Measurements from ENCODE around the gene C19orf81. TPM values are rescaled to one million over a fixed set of nuclear protein-coding genes. Genes with fewer than 3 reads are reported as not detected.
"Not testable (repeated sequence)": the region's sequence is repeated elsewhere in the genome, so short reads cannot be mapped to it uniquely, and the experiment has no call there.

C19orf81 gene
- total and polyA plus RNA-seq, 5 donors from 2014 or later, result not detected

- Histone ChIP-seq H3K27me3 (ENCODE audit: control insufficient read depth, insufficient read depth, low read length) (no peaks in the 10 kb centered on the region), H3K27ac (ENCODE audit: insufficient read depth, low read length, poor library complexity, severe bottlenecking) (no peak overlapping the region), H3K4me1 (ENCODE audit: control insufficient read depth, insufficient read depth, low read length, poor library complexity, severe bottlenecking) (peaks cover 8% of the 10 kb centered on the region), H3K36me3 (ENCODE audit: control insufficient read depth, insufficient read depth, low read length) (no peaks in the 10 kb centered on the region), H3K9me3 (ENCODE audit: control insufficient read depth in 2 of 2, low read length in 2 of 2) (no peaks in the 10 kb centered on the region), H3K4me3 (ENCODE audit: low read depth, low read length) (no peak overlapping the region)
- peak overlapping the region in 1 of 4 donors; percentile 32 for H3K4me3 Mint-ChIP-seq
- H3K9me3 Mint-ChIP-seq, result peaks cover 0 to 16% (median 5%) of the 10 kb centered on the region in 7 donors
- peaks cover 0 to 16% (median 3%) of the 10 kb centered on the region in 4 donors for H3K4me1 Mint-ChIP-seq
- no peaks in the 10 kb centered on the region for H3K36me3 Mint-ChIP-seq
- ATAC-seq (ENCODE audit: low read depth in 2 of 2) (no peak), DNase-seq (no peak)
- no peak overlapping the region for H3K27ac Mint-ChIP-seq
- peaks cover 27% of the 10 kb centered on the region for H3K27me3 Mint-ChIP-seq
These were observed 41.9 kb upstream of the C19orf81 start for GRCh38 chr19:50607388-50607787.

- peaks cover 0 to 12% (median 5%) of the 10 kb centered on the region in 7 donors for H3K9me3 Mint-ChIP-seq
- Histone ChIP-seq H3K27ac (ENCODE audit: insufficient read depth, low read length, poor library complexity, severe bottlenecking) (no peak overlapping the region), H3K36me3 (ENCODE audit: control insufficient read depth, insufficient read depth, low read length) (no peaks in the 10 kb centered on the region), H3K4me1 (ENCODE audit: control insufficient read depth, insufficient read depth, low read length, poor library complexity, severe bottlenecking) (peaks cover 8% of the 10 kb centered on the region), H3K27me3 (ENCODE audit: control insufficient read depth, insufficient read depth, low read length) (no peaks in the 10 kb centered on the region), H3K9me3 (ENCODE audit: control insufficient read depth in 2 of 2, low read length in 2 of 2) (no peaks in the 10 kb centered on the region), H3K4me3 (ENCODE audit: low read depth, low read length) (no peak overlapping the region)
- peak overlapping the region in 3 of 4 donors; percentile 32 to 48 (median 39) for H3K4me3 Mint-ChIP-seq
- H3K36me3 Mint-ChIP-seq, result no peaks in the 10 kb centered on the region
- peak; percentile 36 to 71 (median 60) for DNase-seq
- no peak overlapping the region for H3K27ac Mint-ChIP-seq
- ATAC-seq (ENCODE audit: low read depth in 2 of 2), result peak; percentile 68 to 69
- peaks cover 27% of the 10 kb centered on the region for H3K27me3 Mint-ChIP-seq
- peaks cover 0 to 16% (median 3%) of the 10 kb centered on the region in 4 donors for H3K4me1 Mint-ChIP-seq
These were observed 41.1 kb upstream of the C19orf81 start for GRCh38 chr19:50607874-50608785.

GRCh38 chr19:50612504-50613404 is 36.5 kb upstream of the C19orf81 start:
- not testable (repeated sequence) for DNase-seq; H3K36me3 ChIP-seq (ENCODE audit: control insufficient read depth, insufficient read depth, low read length); H3K27ac ChIP-seq (ENCODE audit: insufficient read depth, low read length, poor library complexity, severe bottlenecking); ATAC-seq (ENCODE audit: low read depth in 2 of 2); H3K4me1 Mint-ChIP-seq; H3K4me3 Mint-ChIP-seq; H3K9me3 Mint-ChIP-seq; H3K4me1 ChIP-seq (ENCODE audit: control insufficient read depth, insufficient read depth, low read length, poor library complexity, severe bottlenecking); H3K27ac Mint-ChIP-seq; H3K4me3 ChIP-seq (ENCODE audit: low read depth, low read length); H3K36me3 Mint-ChIP-seq; H3K9me3 ChIP-seq (ENCODE audit: control insufficient read depth in 2 of 2, low read length in 2 of 2); H3K27me3 ChIP-seq (ENCODE audit: control insufficient read depth, insufficient read depth, low read length)
- peaks cover 12% of the 10 kb centered on the region for H3K27me3 Mint-ChIP-seq

- not testable (repeated sequence) for DNase-seq; H3K27ac Mint-ChIP-seq; H3K9me3 Mint-ChIP-seq; H3K27ac ChIP-seq (ENCODE audit: insufficient read depth, low read length, poor library complexity, severe bottlenecking); H3K36me3 Mint-ChIP-seq; H3K4me1 ChIP-seq (ENCODE audit: control insufficient read depth, insufficient read depth, low read length, poor library complexity, severe bottlenecking); H3K9me3 ChIP-seq (ENCODE audit: control insufficient read depth in 2 of 2, low read length in 2 of 2); ATAC-seq (ENCODE audit: low read depth in 2 of 2); H3K4me3 ChIP-seq (ENCODE audit: low read depth, low read length); H3K4me1 Mint-ChIP-seq; H3K27me3 Mint-ChIP-seq; H3K4me3 Mint-ChIP-seq; H3K27me3 ChIP-seq (ENCODE audit: control insufficient read depth, insufficient read depth, low read length); H3K36me3 ChIP-seq (ENCODE audit: control insufficient read depth, insufficient read depth, low read length)
These were observed 30.9 kb upstream of the C19orf81 start for GRCh38 chr19:50618379-50618778.

- H3K27me3 ChIP-seq (ENCODE audit: control insufficient read depth, insufficient read depth, low read length); H3K36me3 Mint-ChIP-seq; H3K4me1 Mint-ChIP-seq; DNase-seq; H3K9me3 ChIP-seq (ENCODE audit: control insufficient read depth in 2 of 2, low read length in 2 of 2); H3K36me3 ChIP-seq (ENCODE audit: control insufficient read depth, insufficient read depth, low read length); H3K27ac ChIP-seq (ENCODE audit: insufficient read depth, low read length, poor library complexity, severe bottlenecking); H3K27me3 Mint-ChIP-seq; ATAC-seq (ENCODE audit: low read depth in 2 of 2); H3K27ac Mint-ChIP-seq; H3K4me3 ChIP-seq (ENCODE audit: low read depth, low read length); H3K9me3 Mint-ChIP-seq; H3K4me1 ChIP-seq (ENCODE audit: control insufficient read depth, insufficient read depth, low read length, poor library complexity, severe bottlenecking); H3K4me3 Mint-ChIP-seq: not testable (repeated sequence)
These were observed 30.1 kb upstream of the C19orf81 start for GRCh38 chr19:50619184-50619583.

- H3K9me3 Mint-ChIP-seq; H3K27me3 ChIP-seq (ENCODE audit: control insufficient read depth, insufficient read depth, low read length); H3K4me3 Mint-ChIP-seq; H3K4me1 ChIP-seq (ENCODE audit: control insufficient read depth, insufficient read depth, low read length, poor library complexity, severe bottlenecking); H3K36me3 Mint-ChIP-seq; H3K4me1 Mint-ChIP-seq; H3K27me3 Mint-ChIP-seq; DNase-seq; H3K27ac Mint-ChIP-seq; ATAC-seq (ENCODE audit: low read depth in 2 of 2); H3K36me3 ChIP-seq (ENCODE audit: control insufficient read depth, insufficient read depth, low read length); H3K27ac ChIP-seq (ENCODE audit: insufficient read depth, low read length, poor library complexity, severe bottlenecking); H3K9me3 ChIP-seq (ENCODE audit: control insufficient read depth in 2 of 2, low read length in 2 of 2); H3K4me3 ChIP-seq (ENCODE audit: low read depth, low read length): not testable (repeated sequence)
These were observed 28.8 kb upstream of the C19orf81 start for GRCh38 chr19:50620394-50620906.

GRCh38 chr19:50624949-50625600 is 24.2 kb upstream of the C19orf81 start:
- Mint-ChIP-seq H3K9me3 (peaks cover 0 to 2% (median 0%) of the 10 kb centered on the region in 7 donors), H3K4me1 (no peaks in the 10 kb centered on the region), H3K4me3 (no peak overlapping the region), H3K36me3 (no peaks in the 10 kb centered on the region), H3K27me3 (peaks cover 11% of the 10 kb centered on the region), H3K27ac (no peak overlapping the region)
- no peaks in the 10 kb centered on the region for H3K9me3 ChIP-seq (ENCODE audit: control insufficient read depth in 2 of 2, low read length in 2 of 2)
- H3K27ac ChIP-seq (ENCODE audit: insufficient read depth, low read length, poor library complexity, severe bottlenecking), result no peak overlapping the region
- H3K4me3 ChIP-seq (ENCODE audit: low read depth, low read length), result no peak overlapping the region
- ATAC-seq (ENCODE audit: low read depth in 2 of 2) (no peak), DNase-seq (no peak)
- H3K36me3 ChIP-seq (ENCODE audit: control insufficient read depth, insufficient read depth, low read length), result no peaks in the 10 kb centered on the region
- no peaks in the 10 kb centered on the region for H3K4me1 ChIP-seq (ENCODE audit: control insufficient read depth, insufficient read depth, low read length, poor library complexity, severe bottlenecking)
- H3K27me3 ChIP-seq (ENCODE audit: control insufficient read depth, insufficient read depth, low read length), result no peaks in the 10 kb centered on the region

Data from CD4-positive, CD25-positive, alpha-beta regulatory T cell (primary cell).